IMR-90 (cell line): Measurements from ENCODE around the gene SIK3. TPM values are rescaled to one million over a fixed set of nuclear protein-coding genes. Genes with fewer than 3 reads are reported as not detected.
"Not testable (repeated sequence)": the region's sequence is repeated elsewhere in the genome, so short reads cannot be mapped to it uniquely, and the experiment has no call there.

Experiments
- ATAC-seq: fragments of 200-7000 bp; cut with Tn5 transposase; 2 replicates; pipeline ENCODE4 v1.9.1; 2020; ENCODE audit warnings: low read depth, mild to moderate bottlenecking, moderate library complexity
- BruUV-seq: library from RNA; stranded (reverse); fragments of 400-500 nt; replicated peaks from 2 replicates; lab custom pipeline; 2021; lab: Mats Ljungman, UMichigan
- CTCF ChIA-PET: fragments of 300-600 bp; formaldehyde crosslinking; extraction: SDS; loops from one replicate; lab custom pipeline; 2021; ENCODE audit warnings: antibody characterized with exemption; lab: Yijun Ruan, JAX
- POLR2A ChIA-PET: fragments of 300-600 bp; sonication (Branson Sonifier 250); formaldehyde crosslinking; loops from one replicate; lab custom pipeline; 2022; ENCODE audit warnings: antibody characterized with exemption; ENCODE audit not compliant: unreplicated experiment; lab: Charles Lee
- DNase-seq: peaks from one replicate; pipeline ENCODE4 v3.0.0; 2013
- H2AFZ ChIP-seq: replicated peaks from 2 replicates; pipeline ENCODE3; 2013; ENCODE audit warnings: low read length, mild to moderate bottlenecking; ENCODE audit not compliant: poor library complexity
- H2AK5ac ChIP-seq: 2 replicates; pipeline ENCODE4 v1.6.1; 2013; ENCODE audit warnings: low read depth, low read length, inconsistent platforms
- H2AK9ac ChIP-seq: replicated peaks from 2 replicates; pipeline ENCODE3; 2013; ENCODE audit warnings: mild to moderate bottlenecking, low read depth, low read length, moderate library complexity; ENCODE audit not compliant: poor library complexity
- H2BK120ac ChIP-seq: 2 replicates; pipeline ENCODE4 v1.6.1; 2013; ENCODE audit warnings: low read depth, low read length, inconsistent platforms
- H2BK15ac ChIP-seq: 3 replicates; pipeline ENCODE4 v1.6.1; 2013; ENCODE audit warnings: low read depth, low read length, inconsistent platforms
- H2BK20ac ChIP-seq: 2 replicates; pipeline ENCODE4 v1.6.1; 2013; ENCODE audit warnings: low read depth, mild to moderate bottlenecking, inconsistent platforms, low read length, moderate library complexity
- H2BK5ac ChIP-seq: 2 replicates; pipeline ENCODE4 v1.6.1; 2013; ENCODE audit warnings: mild to moderate bottlenecking, low read depth, low read length, inconsistent platforms; ENCODE audit not compliant: poor library complexity, severe bottlenecking
- H3K14ac ChIP-seq: replicated peaks from 2 replicates; pipeline ENCODE4 v1.6.1; 2013; ENCODE audit warnings: low read depth, low read length, inconsistent platforms
- H3K18ac ChIP-seq: 2 replicates; pipeline ENCODE4 v1.6.1; 2013; ENCODE audit warnings: low read depth, low read length, control low read depth
- H3K23ac ChIP-seq: 2 replicates; pipeline ENCODE4 v1.6.1; 2013; ENCODE audit warnings: low read depth, low read length, inconsistent platforms
- H3K27ac ChIP-seq: 2 replicates; pipeline ENCODE4 v1.5.1; 2013; ENCODE audit warnings: mild to moderate bottlenecking, control low read depth, low read length; ENCODE audit not compliant: insufficient read depth
- H3K27me3 ChIP-seq: 2 replicates; pipeline ENCODE4 v1.6.1; 2013; ENCODE audit warnings: low read length; ENCODE audit not compliant: control insufficient read depth, insufficient read depth
- H3K36me3 ChIP-seq: 2 replicates; pipeline ENCODE4 v1.6.1; 2013; ENCODE audit warnings: low read length, mixed read lengths; ENCODE audit not compliant: control insufficient read depth, insufficient read depth
- H3K4ac ChIP-seq: 2 replicates; pipeline ENCODE4 v1.6.1; 2013; ENCODE audit warnings: low read depth, low read length, inconsistent platforms
- H3K4me1 ChIP-seq: 2 replicates; pipeline ENCODE4 v1.6.1; 2013; ENCODE audit warnings: low read length, mixed read lengths; ENCODE audit not compliant: control insufficient read depth, insufficient read depth
- H3K4me2 ChIP-seq: 2 replicates; pipeline ENCODE4 v1.6.1; 2013; ENCODE audit warnings: low read depth, mild to moderate bottlenecking, control low read depth, low read length, moderate library complexity
- H3K4me3 ChIP-seq: 2 replicates; pipeline ENCODE4 v1.5.1; 2013; ENCODE audit warnings: low read depth, mild to moderate bottlenecking, control low read depth, low read length, moderate library complexity; ENCODE audit not compliant: insufficient read depth
- H3K56ac ChIP-seq: 2 replicates; pipeline ENCODE4 v1.6.1; 2013; ENCODE audit warnings: low read length, inconsistent platforms; ENCODE audit not compliant: insufficient read depth; ENCODE audit errors: extremely low read depth
- H3K79me1 ChIP-seq, 2 experiments: 2 replicates each; pipeline ENCODE4 v1.6.1; 2013; ENCODE audit warnings: low read length in 2 of 2, inconsistent platforms in 1 of 2, low read depth in 1 of 2
- H3K9ac ChIP-seq: 2 replicates; pipeline ENCODE4 v1.6.1; 2013; ENCODE audit warnings: low read depth, low read length, control low read depth
- H3K9me1 ChIP-seq: 2 replicates; pipeline ENCODE4 v1.6.1; 2013; ENCODE audit warnings: low read length, inconsistent platforms; ENCODE audit not compliant: insufficient read depth
- H3K9me3 ChIP-seq: 2 replicates; pipeline ENCODE4 v1.6.1; 2013; ENCODE audit warnings: low read length; ENCODE audit not compliant: control insufficient read depth, insufficient read depth
- H4K20me1 ChIP-seq: 2 replicates; pipeline ENCODE4 v1.6.1; 2013; ENCODE audit warnings: low read length, inconsistent platforms; ENCODE audit not compliant: insufficient read depth
- H4K5ac ChIP-seq: 2 replicates; pipeline ENCODE4 v1.6.1; 2013; ENCODE audit warnings: mild to moderate bottlenecking, low read depth, low read length, control low read depth
- H4K8ac ChIP-seq, 2 experiments: 2 replicates each; pipeline ENCODE4 v1.6.1; 2013; ENCODE audit warnings: low read depth in 2 of 2, low read length in 2 of 2, control low read depth in 1 of 2, inconsistent platforms in 1 of 2
- H4K91ac ChIP-seq: 2 replicates; pipeline ENCODE4 v1.6.1; 2013; ENCODE audit warnings: low read depth, low read length, inconsistent platforms; ENCODE audit not compliant: insufficient read depth
- WGBS, 2 experiments: methylation state at CpG; one replicate each; pipeline versions ENCODE4 v1.1.5 to v1.1.7; 2013; ENCODE audit warnings: missing lambda C conversion rate in 2 of 2; ENCODE audit not compliant: insufficient read length in 1 of 2; ENCODE audit errors: extremely low coverage in 2 of 2; 5-methylcytosine and 5-hydroxymethylcytosine counted together
- dilution Hi-C: fragments of 300-500 bp; cut with HindIII; formaldehyde crosslinking; loops from one replicate; pipeline ENCODE4 v1.14.3; 2018; ENCODE audit warnings: low sequenced_read_pairs; ENCODE audit not compliant: unreplicated experiment
- in situ Hi-C: fragments of 300-500 bp; cut with MboI; formaldehyde crosslinking; loops from 3 replicates; pipeline ENCODE4 v1.14.3; 2019; ENCODE audit warnings: low sequenced_read_pairs, inconsistent platforms, mixed read lengths
- intact Hi-C: fragments of 100-400 bp; cut with micrococcal nuclease; formaldehyde crosslinking; loops from 2 replicates; pipeline ENCODE4 v1.10.0; 2022
- polyA plus RNA-seq, 3 experiments: library from polyadenylated mRNA; depleted of rRNA; stranded (reverse); fragments of >200 nt; gene quantifications; 2 replicates each; pipeline ENCODE4 v1.2.3, GENCODE V29; 2012; ENCODE audit warnings: low replicate concordance in 1 of 3
- total RNA-seq: library from RNA; depleted of rRNA; stranded (reverse); fragments of >200 nt; gene quantifications from 2 replicates; pipeline ENCODE4 v1.2.3, GENCODE V29; 2012

Gene SIK3
- total and polyA plus RNA-seq, 2 of the 4 experiments (the other 2 are of a cell fraction), result 8.2 to 9.1 TPM

DNA sequence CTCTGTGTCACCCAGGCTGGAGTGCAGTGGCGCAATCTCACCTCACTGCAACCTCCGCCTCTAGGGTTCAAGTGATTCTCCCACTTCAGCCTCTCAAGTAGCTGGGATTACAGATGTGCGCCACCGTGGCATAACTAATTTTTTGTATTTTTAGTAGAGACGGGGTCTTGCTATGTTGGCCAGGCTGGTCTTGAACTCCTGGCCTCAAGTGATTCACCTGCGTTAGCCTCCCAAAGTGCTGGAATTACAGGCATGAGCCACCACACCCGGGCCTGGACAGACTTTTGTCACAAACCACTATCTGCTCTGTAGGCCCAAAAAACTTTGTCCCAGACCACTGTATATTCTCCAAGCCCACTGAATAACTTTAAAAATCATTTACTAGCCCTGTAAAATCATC, 74.5 kb downstream of the SIK3 start:
- in situ Hi-C loops, H2AK9ac ChIP-seq, H3K27ac ChIP-seq, H4K8ac ChIP-seq, H3K18ac ChIP-seq, dilution Hi-C loops, H2BK20ac ChIP-seq, POLR2A ChIA-PET, H4K5ac ChIP-seq, ATAC-seq, DNase-seq, H4K91ac ChIP-seq, H3K4ac ChIP-seq, H3K56ac ChIP-seq, H3K9me1 ChIP-seq, H3K9ac ChIP-seq, H3K23ac ChIP-seq, BruUV-seq, H3K4me3 ChIP-seq, H3K9me3 ChIP-seq, H3K14ac ChIP-seq, H2BK15ac ChIP-seq, H3K4me2 ChIP-seq, H2AFZ ChIP-seq, H3K36me3 ChIP-seq, H3K27me3 ChIP-seq, H2BK120ac ChIP-seq, H2BK5ac ChIP-seq, H2AK5ac ChIP-seq, intact Hi-C loops, H3K4me1 ChIP-seq: not testable (repeated sequence)
- H3K79me1 ChIP-seq, result peaks cover 20 to 66% of the 10 kb centered on the region in 2 experiments
- 100% methylated on average over 2 of the region's 7 CpGs; no CpG with 5 or more reads in 1 of the 2 experiments for WGBS, 2 experiments
- CTCF ChIA-PET, result interaction anchor here (1.0 kb wide), 1 partner anchor 10 kb away, joined by 3 read pairs; no protein-coding TSS in a partner anchor
- peaks cover 17% of the 10 kb centered on the region; the same call in 1 of the 2 replicates for H4K20me1 ChIP-seq
